Measurements from ENCODE around the gene CNTN5. TPM values are rescaled to one million over a fixed set of nuclear protein-coding genes. Genes with fewer than 3 reads are reported as not detected.

CNTN5 gene
- polyA plus RNA-seq, 1 donor (not counting 4 experiments of a cell fraction or from before 2014, with no cell fraction given): not detected

DNA sequence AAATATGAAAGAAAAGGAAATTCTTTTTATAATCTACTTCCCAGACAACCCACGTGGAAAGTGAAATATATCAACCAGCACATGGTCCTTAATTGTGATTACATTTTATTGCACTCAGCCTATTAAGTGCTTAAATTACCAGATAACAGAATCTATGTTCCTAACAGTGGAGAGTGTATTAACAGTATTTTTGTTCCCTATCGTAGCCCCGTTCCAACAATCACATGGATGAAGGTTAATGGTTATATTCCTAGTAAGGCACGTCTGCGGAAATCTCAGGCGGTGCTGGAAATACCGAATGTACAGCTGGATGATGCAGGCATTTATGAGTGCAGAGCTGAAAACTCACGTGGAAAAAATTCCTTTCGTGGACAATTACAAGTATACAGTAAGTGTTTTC, 1040.3 kb downstream of the CNTN5 start:
- Histone ChIP-seq H3K4me1 (ENCODE audit: control insufficient read depth, extremely low read depth, insufficient read depth, low read length) (no peaks in the 10 kb centered on the region), H3K79me2 (ENCODE audit: control insufficient read depth, insufficient read depth, low read length) (no peaks in the 10 kb centered on the region), H3K4me3 (ENCODE audit: control insufficient read depth in 2 of 3, extremely low read depth in 1 of 3, insufficient read depth in 2 of 3, low read depth in 1 of 3, low read length in 3 of 3) (no peak overlapping the region), H3K27me3 (ENCODE audit: control insufficient read depth, extremely low read depth, insufficient read depth, low read length) (no peaks in the 10 kb centered on the region), H3K4me2 (ENCODE audit: control insufficient read depth, extremely low read depth, insufficient read depth, low read depth, low read length) (no peak overlapping the region), H3K9me3 (ENCODE audit: control insufficient read depth, low read depth, low read length) (no peaks in the 10 kb centered on the region), H3K27ac (ENCODE audit: control insufficient read depth, insufficient read depth, low read length) (no peak overlapping the region), H3K9ac (ENCODE audit: control insufficient read depth, extremely low read depth, insufficient read depth, low read length) (no peak overlapping the region), H3K9me1 (ENCODE audit: control insufficient read depth, extremely low read depth, insufficient read depth, low read length) (no peaks in the 10 kb centered on the region), H2AFZ (ENCODE audit: control insufficient read depth, low read length) (no peak overlapping the region), H4K20me1 (ENCODE audit: control insufficient read depth, extremely low read depth, insufficient read depth, low read length) (no peaks in the 10 kb centered on the region), H3K36me3 (ENCODE audit: control insufficient read depth in 2 of 2, extremely low read depth in 1 of 2, insufficient read depth in 2 of 2, low read length in 2 of 2) (no peaks in the 10 kb centered on the region)
- FAIRE-seq (no peak), DNase-seq (ENCODE audit: low read depth, low spot score) (no peak)
- dilution Hi-C loops (cut with MboI; ENCODE audit: extremely low pct_ligation_motif_present, low sequenced_read_pairs): no loop called here
- no peak for TF ChIP-seq EZH2 (IDR thresholded peaks at IDR 0.05; ENCODE audit: low read length)
- TF ChIP-seq, protein P1, sequence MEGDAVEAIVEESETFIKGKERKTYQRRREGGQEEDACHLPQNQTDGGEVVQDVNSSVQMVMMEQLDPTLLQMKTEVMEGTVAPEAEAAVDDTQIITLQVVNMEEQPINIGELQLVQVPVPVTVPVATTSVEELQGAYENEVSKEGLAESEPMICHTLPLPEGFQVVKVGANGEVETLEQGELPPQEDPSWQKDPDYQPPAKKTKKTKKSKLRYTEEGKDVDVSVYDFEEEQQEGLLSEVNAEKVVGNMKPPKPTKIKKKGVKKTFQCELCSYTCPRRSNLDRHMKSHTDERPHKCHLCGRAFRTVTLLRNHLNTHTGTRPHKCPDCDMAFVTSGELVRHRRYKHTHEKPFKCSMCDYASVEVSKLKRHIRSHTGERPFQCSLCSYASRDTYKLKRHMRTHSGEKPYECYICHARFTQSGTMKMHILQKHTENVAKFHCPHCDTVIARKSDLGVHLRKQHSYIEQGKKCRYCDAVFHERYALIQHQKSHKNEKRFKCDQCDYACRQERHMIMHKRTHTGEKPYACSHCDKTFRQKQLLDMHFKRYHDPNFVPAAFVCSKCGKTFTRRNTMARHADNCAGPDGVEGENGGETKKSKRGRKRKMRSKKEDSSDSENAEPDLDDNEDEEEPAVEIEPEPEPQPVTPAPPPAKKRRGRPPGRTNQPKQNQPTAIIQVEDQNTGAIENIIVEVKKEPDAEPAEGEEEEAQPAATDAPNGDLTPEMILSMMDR (optimal IDR thresholded peaks at IDR 0.05 in 1 of 3, IDR thresholded peaks at IDR 0.05 in 1 of 3, conservative IDR thresholded peaks at IDR 0.05 in 1 of 3; ENCODE audit: extremely low read depth in 1 of 3, insufficient read depth in 2 of 3, low read length in 3 of 3): no peak

DNA sequence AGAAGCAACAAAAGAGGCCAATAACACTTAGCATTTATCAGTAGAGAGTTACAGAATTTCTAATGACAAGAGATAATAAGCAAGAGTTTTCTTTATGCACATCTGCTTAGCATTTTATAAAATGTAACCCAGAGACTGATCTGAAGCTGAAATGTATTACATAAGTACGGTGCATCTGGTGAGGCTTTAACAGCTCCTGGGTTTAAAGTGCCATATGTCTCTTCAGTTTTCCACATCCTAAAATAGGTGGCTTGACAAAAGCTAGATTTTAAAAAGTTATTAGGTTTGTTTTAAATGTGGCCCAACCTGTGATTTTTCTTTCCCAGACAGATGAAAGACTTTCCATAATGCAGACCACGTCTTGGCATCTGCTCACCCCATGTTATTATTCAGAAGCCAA, 1045.7 kb downstream of the CNTN5 start:
- Histone ChIP-seq H3K36me3 (ENCODE audit: control insufficient read depth in 2 of 2, extremely low read depth in 1 of 2, insufficient read depth in 2 of 2, low read length in 2 of 2) (no peaks in the 10 kb centered on the region), H3K79me2 (ENCODE audit: control insufficient read depth, insufficient read depth, low read length) (no peaks in the 10 kb centered on the region), H3K27me3 (ENCODE audit: control insufficient read depth, extremely low read depth, insufficient read depth, low read length) (no peaks in the 10 kb centered on the region), H3K4me2 (ENCODE audit: control insufficient read depth, extremely low read depth, insufficient read depth, low read depth, low read length) (no peak overlapping the region), H2AFZ (ENCODE audit: control insufficient read depth, low read length) (no peak overlapping the region), H3K9ac (ENCODE audit: control insufficient read depth, extremely low read depth, insufficient read depth, low read length) (no peak overlapping the region), H3K4me3 (ENCODE audit: control insufficient read depth in 2 of 3, extremely low read depth in 1 of 3, insufficient read depth in 2 of 3, low read depth in 1 of 3, low read length in 3 of 3) (no peak overlapping the region), H3K27ac (ENCODE audit: control insufficient read depth, insufficient read depth, low read length) (no peak overlapping the region), H3K9me3 (ENCODE audit: control insufficient read depth, low read depth, low read length) (no peaks in the 10 kb centered on the region), H3K4me1 (ENCODE audit: control insufficient read depth, extremely low read depth, insufficient read depth, low read length) (no peaks in the 10 kb centered on the region), H4K20me1 (ENCODE audit: control insufficient read depth, extremely low read depth, insufficient read depth, low read length) (no peaks in the 10 kb centered on the region), H3K9me1 (ENCODE audit: control insufficient read depth, extremely low read depth, insufficient read depth, low read length) (no peaks in the 10 kb centered on the region)
- no peak for FAIRE-seq
- no peak for DNase-seq (ENCODE audit: low read depth, low spot score)
- no peak for TF ChIP-seq EZH2 (IDR thresholded peaks at IDR 0.05; ENCODE audit: low read length)
- TF ChIP-seq, protein P1 (optimal IDR thresholded peaks at IDR 0.05 in 1 of 3, IDR thresholded peaks at IDR 0.05 in 1 of 3, conservative IDR thresholded peaks at IDR 0.05 in 1 of 3; ENCODE audit: extremely low read depth in 1 of 3, insufficient read depth in 2 of 3, low read length in 3 of 3): no peak
- dilution Hi-C loops (cut with MboI; ENCODE audit: extremely low pct_ligation_motif_present, low sequenced_read_pairs): no loop called here
